Activated CD4-positive, alpha-beta T cell treated with anti-CD3 and anti-CD28 coated beads for 36 hours (primary cell): ENCODE data around the gene KLC1. TPM values are rescaled to one million over a fixed set of nuclear protein-coding genes. Genes with fewer than 3 reads are reported as not detected.
A peak's percentile ranks its signal among the peaks of the same experiment; 100 is the strongest.

Experiments
- ATAC-seq: fragments of 200-7000 bp; cut with Tn5 transposase; one replicate; pipeline ENCODE4 v1.10.0; 2021; ENCODE audit warnings: mild to moderate bottlenecking, moderate library complexity
- CTCF ChIA-PET: fragments of 350-600 bp; sonication (Branson Sonifier 250); formaldehyde crosslinking; loops from one replicate; lab custom pipeline; 2021; ENCODE audit warnings: antibody characterized with exemption; lab: Charles Lee
- POLR2A ChIA-PET: fragments of 350-600 bp; sonication (Branson Sonifier 250); formaldehyde crosslinking; loops from one replicate; lab custom pipeline; 2021; ENCODE audit warnings: antibody characterized with exemption, inconsistent platforms; lab: Charles Lee
- DNase-seq: peaks from one replicate; pipeline ENCODE4 v3.0.0-alpha.2; 2020
- H3K27ac Mint-ChIP-seq: one replicate; pipeline ENCODE4 v1.8.0; 2021; ENCODE audit warnings: mixed read lengths
- H3K27me3 Mint-ChIP-seq: one replicate; pipeline ENCODE4 v1.8.0; 2021; ENCODE audit warnings: mixed read lengths
- H3K36me3 Mint-ChIP-seq: one replicate; pipeline ENCODE4 v1.8.0; 2021; ENCODE audit warnings: low read depth, mixed read lengths
- H3K4me1 Mint-ChIP-seq: one replicate; pipeline ENCODE4 v1.8.0; 2021; ENCODE audit warnings: mixed read lengths
- H3K4me3 Mint-ChIP-seq: one replicate; pipeline ENCODE4 v1.8.0; 2021; ENCODE audit warnings: mild to moderate bottlenecking, moderate library complexity, mixed read lengths
- H3K9me3 Mint-ChIP-seq: one replicate; pipeline ENCODE4 v1.8.0; 2021; ENCODE audit warnings: low read depth, mixed read lengths
- intact Hi-C, 2 experiments: fragments of 100-400 bp; cut with DNase I in 1 of 2; cut with micrococcal nuclease in 1 of 2; formaldehyde crosslinking; loops; one replicate each; pipeline versions ENCODE4 v1.14.2 to v1.15.1; 2022 to 2024; cut with DNase I, micrococcal nuclease
- total RNA-seq, 2 experiments: library from RNA; stranded (reverse); gene quantifications; one replicate each; pipeline ENCODE4 v1.2.3, GENCODE V29; 2021

KLC1 gene
- total RNA-seq: 100 to 1,000 TPM in 1 of 2 experiments, 10 to 100 TPM in 1; 97.4 to 113 TPM

DNA sequence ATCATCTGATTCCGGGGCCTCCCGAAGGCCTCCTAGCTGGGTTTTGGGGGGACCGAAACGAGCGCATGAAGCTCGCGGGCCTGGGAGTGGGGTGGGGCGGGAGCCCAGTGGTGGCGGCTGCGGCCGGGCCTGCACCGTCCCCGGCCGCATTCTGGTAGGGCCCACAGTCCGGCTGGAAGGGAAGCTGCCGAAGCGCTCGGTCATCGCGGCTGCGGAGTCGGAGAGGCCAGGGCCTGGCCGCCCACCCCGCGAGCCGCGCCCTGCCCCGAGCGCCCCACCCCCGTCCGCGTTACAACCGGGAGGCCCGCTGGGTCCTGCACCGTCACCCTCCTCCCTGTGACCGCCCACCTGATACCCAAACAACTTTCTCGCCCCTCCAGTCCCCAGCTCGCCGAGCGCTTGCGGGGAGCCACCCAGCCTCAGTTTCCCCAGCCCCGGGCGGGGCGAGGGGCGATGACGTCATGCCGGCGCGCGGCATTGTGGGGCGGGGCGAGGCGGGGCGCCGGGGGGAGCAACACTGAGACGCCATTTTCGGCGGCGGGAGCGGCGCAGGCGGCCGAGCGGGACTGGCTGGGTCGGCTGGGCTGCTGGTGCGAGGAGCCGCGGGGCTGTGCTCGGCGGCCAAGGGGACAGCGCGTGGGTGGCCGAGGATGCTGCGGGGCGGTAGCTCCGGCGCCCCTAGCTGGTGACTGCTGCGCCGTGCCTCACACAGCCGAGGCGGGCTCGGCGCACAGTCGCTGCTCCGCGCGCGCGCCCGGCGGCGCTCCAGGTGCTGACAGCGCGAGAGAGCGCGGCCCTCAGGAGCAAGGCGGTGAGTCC is at the start of gene KLC1:
Gene KLC1, plus strand, starts transcription at position 528 of the 819 bp plus-strand sequence. CDS start 25,354 bp downstream, outside the sequence.
- Mint-ChIP-seq H3K36me3 (peaks cover 7% of the 10 kb centered on the region), H3K4me3 (peak within 1 kb of the TSS; percentile 87), H3K9me3 (no peaks in the 10 kb centered on the region), H3K27ac (peak within 1 kb of the TSS; percentile 81), H3K27me3 (no peaks in the 10 kb centered on the region), H3K4me1 (peaks cover 35% of the 10 kb centered on the region)
- intact Hi-C loops: loop anchor here (1.0 to 2.0 kb wide), 10 partner anchors 67 to 1862 kb away; partner anchors contain the start of genes BAG5 (in 2 of the 2), COA8 (in 2 of the 2), XRCC3 (in 2 of the 2) and ZFYVE21 (in 2 of the 2)
- peak; percentile 77 for ATAC-seq
- CTCF ChIA-PET: interaction anchor here (0.8 kb wide), 1 partner anchor 110 kb away, joined by 3 read pairs; no protein-coding TSS in a partner anchor
- peak; percentile 92 for DNase-seq
- POLR2A ChIA-PET: no interaction called here

DNA sequence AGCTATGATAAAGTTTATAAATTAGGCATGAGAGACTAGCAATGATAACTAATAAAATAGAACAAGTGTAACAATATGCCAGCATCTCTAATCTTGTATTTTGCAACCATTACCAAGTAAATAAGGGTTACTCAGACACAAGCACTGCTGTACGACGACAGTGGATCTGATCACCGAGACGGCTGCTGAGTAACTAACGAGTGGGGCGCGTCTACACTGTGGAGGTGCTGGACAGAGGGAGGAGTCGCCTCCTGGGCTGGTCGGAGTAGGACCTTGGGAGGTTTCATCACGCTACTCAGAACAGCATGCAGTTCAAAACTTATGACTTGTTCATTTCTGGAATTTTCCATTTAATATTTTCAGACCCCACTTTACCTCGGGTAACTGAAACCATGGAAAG is 47.8 kb upstream of the KLC1 start:
- Mint-ChIP-seq H3K27me3 (no peaks in the 10 kb centered on the region), H3K9me3 (no peaks in the 10 kb centered on the region), H3K4me1 (no peaks in the 10 kb centered on the region), H3K27ac (no peak overlapping the region), H3K4me3 (no peak overlapping the region), H3K36me3 (peaks cover 15% of the 10 kb centered on the region)
- no peak for DNase-seq
- ChIA-PET CTCF (no interaction called here), POLR2A (no interaction called here)
- intact Hi-C loops: no loop called here
- ATAC-seq: no peak

DNA sequence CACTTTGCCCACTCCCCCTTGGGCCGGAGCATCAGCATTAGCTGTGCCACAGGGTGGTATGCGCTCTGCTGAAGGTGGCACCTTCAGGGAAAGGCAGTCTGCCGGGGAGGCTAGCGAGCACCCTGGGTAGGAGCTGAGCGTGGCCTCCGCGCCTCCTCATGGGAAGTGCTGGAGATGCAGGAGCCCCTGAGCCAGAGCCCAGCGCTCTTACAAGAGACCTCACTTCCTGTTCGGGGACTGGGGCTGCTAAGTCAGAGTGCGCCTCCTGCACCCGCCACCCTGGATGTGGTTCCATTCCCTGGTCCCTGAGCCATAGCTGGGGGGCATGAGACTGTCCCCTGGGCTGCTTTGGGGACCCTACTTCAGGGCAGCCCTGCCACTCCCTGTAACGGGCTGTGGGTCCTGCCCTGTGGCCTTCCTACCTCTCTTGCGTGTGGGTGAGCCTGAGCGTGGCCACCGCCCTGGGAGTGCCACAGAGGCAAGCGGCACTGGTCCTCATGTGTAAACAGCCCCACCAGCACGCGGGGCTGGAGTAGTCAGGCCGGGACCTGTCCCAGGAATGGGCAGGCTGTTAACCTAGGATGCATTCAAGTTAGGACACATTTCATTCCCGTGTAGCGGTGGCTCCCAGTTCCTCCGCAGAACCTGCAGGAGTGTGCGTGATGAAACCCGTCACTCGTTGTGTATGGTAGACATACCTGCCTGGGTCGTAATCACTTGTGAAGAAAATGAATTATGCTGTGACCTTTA is 46.9 kb upstream of the KLC1 start:
- CTCF ChIA-PET: no interaction called here
- no peak for DNase-seq
- H3K4me3 Mint-ChIP-seq: no peak overlapping the region
- no peak overlapping the region for H3K27ac Mint-ChIP-seq
- no peak for ATAC-seq
- no peaks in the 10 kb centered on the region for H3K4me1 Mint-ChIP-seq
- POLR2A ChIA-PET: no interaction called here
- intact Hi-C loops: no loop called here
- H3K9me3 Mint-ChIP-seq: no peaks in the 10 kb centered on the region
- H3K27me3 Mint-ChIP-seq: no peaks in the 10 kb centered on the region
- peaks cover 12% of the 10 kb centered on the region for H3K36me3 Mint-ChIP-seq

DNA sequence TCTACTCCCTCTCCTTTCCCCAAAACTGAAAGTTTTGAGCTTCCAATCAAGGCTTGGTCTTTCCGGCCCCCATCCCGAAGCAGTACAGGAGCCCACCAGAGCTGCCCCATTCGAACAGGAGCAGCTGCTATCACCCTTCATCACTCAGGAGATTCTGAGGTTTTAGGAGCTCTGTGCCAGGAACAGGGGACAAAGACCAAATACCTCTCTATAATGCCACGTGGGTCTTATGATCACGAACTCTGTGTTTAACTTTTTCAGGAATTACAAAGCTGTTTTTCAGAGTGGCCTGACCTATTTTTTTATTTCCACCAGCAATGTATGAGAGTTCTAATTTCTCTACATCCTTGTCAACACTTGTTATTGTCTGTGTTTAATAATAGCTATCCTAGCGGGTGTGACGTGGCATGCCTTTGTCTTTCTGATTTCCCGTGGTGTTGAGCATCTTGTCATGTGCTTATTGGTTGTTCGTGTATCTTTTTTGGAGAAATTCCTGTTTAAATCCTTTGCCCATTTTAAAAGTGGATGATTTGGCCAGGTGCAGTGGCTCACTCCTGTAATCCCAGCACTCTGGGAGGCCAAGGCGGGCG is 44.6 kb upstream of the KLC1 start:
- no peaks in the 10 kb centered on the region for H3K9me3 Mint-ChIP-seq
- DNase-seq: no peak
- intact Hi-C loops: no loop called here
- H3K27me3 Mint-ChIP-seq: no peaks in the 10 kb centered on the region
- H3K4me3 Mint-ChIP-seq: no peak overlapping the region
- POLR2A ChIA-PET: no interaction called here
- no peaks in the 10 kb centered on the region for H3K4me1 Mint-ChIP-seq
- CTCF ChIA-PET: no interaction called here
- H3K27ac Mint-ChIP-seq: no peak overlapping the region
- ATAC-seq: no peak
- H3K36me3 Mint-ChIP-seq: peaks cover 6% of the 10 kb centered on the region

DNA sequence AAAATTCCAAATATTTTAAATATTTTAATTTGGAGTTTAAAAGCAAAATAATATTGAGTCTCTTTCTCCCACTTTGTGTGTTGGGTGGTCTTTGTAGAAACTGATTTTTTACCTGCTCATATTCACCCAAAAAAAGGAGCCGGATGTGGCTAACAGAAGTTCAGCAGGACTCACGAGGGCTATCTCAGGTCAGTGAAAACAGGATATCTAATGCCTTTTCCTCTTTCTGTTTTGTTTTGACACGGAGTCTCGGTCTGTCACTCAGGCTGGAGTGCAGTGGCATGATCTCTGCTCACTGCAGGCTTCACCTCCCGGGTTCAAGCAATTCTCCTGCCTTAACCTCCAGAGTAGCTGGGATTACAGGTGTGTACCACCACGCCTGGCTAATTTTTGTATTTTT is 35.4 kb upstream of the KLC1 start:
- Mint-ChIP-seq H3K4me1 (peaks cover 6% of the 10 kb centered on the region), H3K9me3 (no peaks in the 10 kb centered on the region), H3K27me3 (no peaks in the 10 kb centered on the region), H3K4me3 (no peak overlapping the region), H3K27ac (no peak overlapping the region), H3K36me3 (peaks cover 6% of the 10 kb centered on the region)
- intact Hi-C loops: no loop called here
- POLR2A ChIA-PET: interaction anchor here (0.6 kb wide), 1 partner anchor 1448 kb away, joined by 6 read pairs; no protein-coding TSS in a partner anchor
- CTCF ChIA-PET: no interaction called here
- ATAC-seq (peak; percentile 80), DNase-seq (no peak)

DNA sequence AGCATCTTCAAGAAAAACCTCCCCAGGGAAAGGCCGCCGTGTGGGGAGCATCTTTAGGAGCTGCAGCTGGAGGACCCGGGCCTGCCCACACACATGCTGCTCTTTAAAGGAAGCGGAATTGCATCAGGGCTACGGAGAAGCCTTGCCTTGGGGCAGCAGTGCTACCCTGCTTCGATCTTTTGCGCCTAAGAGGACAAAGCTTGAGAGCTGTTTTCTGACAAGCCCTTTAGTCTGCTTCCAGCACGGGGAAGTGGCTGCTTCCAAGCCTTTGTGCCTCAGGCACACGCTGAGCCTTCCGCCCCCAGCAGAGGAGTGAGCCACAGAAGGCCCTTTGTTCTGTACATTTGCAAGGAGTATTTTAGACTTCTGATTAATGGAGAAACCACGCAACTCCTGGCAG is 34.7 kb upstream of the KLC1 start:
- Mint-ChIP-seq H3K27me3 (no peaks in the 10 kb centered on the region), H3K27ac (no peak overlapping the region), H3K36me3 (peaks cover 6% of the 10 kb centered on the region), H3K9me3 (no peaks in the 10 kb centered on the region), H3K4me3 (no peak overlapping the region), H3K4me1 (peaks cover 6% of the 10 kb centered on the region)
- ATAC-seq (no peak), DNase-seq (no peak)
- ChIA-PET CTCF (interaction anchor here (1.0 kb wide), 1 partner anchor 111 kb away, joined by 3 read pairs; no protein-coding TSS in a partner anchor), POLR2A (no interaction called here)
- intact Hi-C loops: no loop called here

DNA sequence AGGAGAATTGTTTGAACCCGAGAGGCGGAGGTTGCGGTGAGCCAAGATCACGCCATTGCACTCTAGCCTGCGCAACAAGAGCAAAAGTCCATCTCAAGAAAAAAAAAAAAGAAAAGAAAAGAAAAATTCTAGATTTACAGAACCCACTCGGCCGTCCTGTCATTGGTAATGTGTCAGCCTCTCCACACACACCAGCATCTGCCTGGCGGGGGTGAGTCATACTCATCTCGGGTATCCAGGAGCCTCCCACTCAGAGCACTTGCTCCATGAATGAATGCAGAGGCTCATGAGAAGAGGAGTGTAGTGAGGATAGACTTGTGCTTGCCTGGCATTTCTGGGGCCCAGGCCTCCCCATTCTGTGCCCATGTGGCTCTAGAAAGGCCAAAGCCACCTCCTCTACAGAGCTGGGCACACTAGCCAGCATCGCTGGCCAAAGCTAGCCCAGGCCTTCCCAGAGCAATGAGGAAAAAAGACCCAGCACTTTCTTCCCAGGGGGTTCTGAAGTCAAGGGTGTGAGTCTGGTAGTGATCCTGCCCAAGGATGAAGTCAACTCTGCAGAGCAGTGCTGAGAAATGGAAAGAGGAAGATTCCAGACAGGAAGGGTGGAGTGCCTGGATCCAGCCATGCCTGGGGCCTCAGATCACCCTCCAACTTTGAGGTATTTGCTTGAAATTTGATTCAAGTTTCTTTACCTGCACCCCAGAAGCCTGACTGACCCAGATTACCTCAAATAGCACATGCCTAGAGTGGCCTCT is 31.2 kb upstream of the KLC1 start:
- H3K27ac Mint-ChIP-seq: no peak overlapping the region
- DNase-seq (peak; percentile 47), ATAC-seq (peak; percentile 85)
- H3K27me3 Mint-ChIP-seq: no peaks in the 10 kb centered on the region
- intact Hi-C loops: no loop called here
- ChIA-PET CTCF (interaction anchor here (0.6 kb wide), 1 partner anchor 56 kb away, joined by 3 read pairs; no protein-coding TSS in a partner anchor), POLR2A (no interaction called here)
- H3K4me1 Mint-ChIP-seq: peaks cover 6% of the 10 kb centered on the region
- H3K4me3 Mint-ChIP-seq: no peak overlapping the region
- H3K9me3 Mint-ChIP-seq: no peaks in the 10 kb centered on the region
- H3K36me3 Mint-ChIP-seq: no peaks in the 10 kb centered on the region

DNA sequence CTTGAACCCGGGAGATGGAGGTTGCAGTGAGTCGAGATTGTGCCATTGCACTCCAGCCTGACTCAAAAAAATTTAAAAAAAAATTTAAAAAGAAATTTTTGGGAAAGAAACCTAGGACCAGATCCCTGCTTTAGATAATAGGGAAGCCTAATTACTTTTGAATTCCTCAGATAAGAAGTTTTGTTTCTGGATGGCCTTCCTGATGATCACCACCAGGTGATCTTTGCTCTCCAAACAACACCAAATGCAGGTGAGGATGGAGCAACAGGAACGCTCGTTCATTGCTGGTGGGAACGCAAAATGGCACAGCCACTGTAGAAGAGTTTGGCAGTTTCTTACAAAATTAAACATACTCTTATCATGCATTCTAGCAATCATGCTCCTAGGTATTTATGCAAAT is 28.5 kb upstream of the KLC1 start:
- peaks cover 2% of the 10 kb centered on the region for H3K4me1 Mint-ChIP-seq
- no peak overlapping the region for H3K4me3 Mint-ChIP-seq
- ATAC-seq (no peak), DNase-seq (no peak)
- ChIA-PET POLR2A (no interaction called here), CTCF (interaction anchor here (0.8 kb wide), 2 partner anchors 14 to 1536 kb away, joined by 3 to 4 read pairs; no protein-coding TSS in a partner anchor)
- no peaks in the 10 kb centered on the region for H3K36me3 Mint-ChIP-seq
- H3K27me3 Mint-ChIP-seq: no peaks in the 10 kb centered on the region
- intact Hi-C loops: no loop called here
- no peaks in the 10 kb centered on the region for H3K9me3 Mint-ChIP-seq
- H3K27ac Mint-ChIP-seq: no peak overlapping the region

DNA sequence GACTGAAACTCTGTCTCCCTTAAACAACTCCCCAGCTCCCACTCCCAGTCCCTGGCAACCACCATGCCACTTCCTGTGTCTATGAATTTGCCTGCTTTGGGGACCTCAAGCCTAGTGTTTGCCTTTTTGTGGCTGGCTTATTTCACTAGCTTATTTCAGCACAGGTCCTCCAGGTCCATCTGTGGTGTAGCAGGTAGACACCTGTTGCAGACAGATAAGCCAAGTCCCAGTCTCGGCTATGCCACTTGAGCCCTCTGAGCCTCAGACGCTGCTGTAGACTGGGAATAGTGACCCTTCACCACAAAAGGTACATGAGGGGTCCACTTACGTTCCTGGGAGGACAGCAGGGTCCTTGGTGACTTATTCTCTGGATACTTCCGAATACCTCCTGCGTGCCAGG is 24.4 kb upstream of the KLC1 start:
- no peaks in the 10 kb centered on the region for H3K9me3 Mint-ChIP-seq
- no peak overlapping the region for H3K27ac Mint-ChIP-seq
- DNase-seq: no peak
- H3K4me3 Mint-ChIP-seq: no peak overlapping the region
- intact Hi-C loops: loop anchor here in 1 of 2 experiments (5.0 kb wide), 1 partner anchor 73 kb away; no protein-coding TSS in a partner anchor
- H3K27me3 Mint-ChIP-seq: peaks cover 2% of the 10 kb centered on the region
- no peak for ATAC-seq
- ChIA-PET CTCF (interaction anchor here (0.7 to 1.0 kb wide), 2 partner anchors 9 to 608 kb away, joined by 3 to 4 read pairs; no protein-coding TSS in a partner anchor), POLR2A (no interaction called here)
- H3K36me3 Mint-ChIP-seq: no peaks in the 10 kb centered on the region
- peaks cover 20% of the 10 kb centered on the region for H3K4me1 Mint-ChIP-seq

DNA sequence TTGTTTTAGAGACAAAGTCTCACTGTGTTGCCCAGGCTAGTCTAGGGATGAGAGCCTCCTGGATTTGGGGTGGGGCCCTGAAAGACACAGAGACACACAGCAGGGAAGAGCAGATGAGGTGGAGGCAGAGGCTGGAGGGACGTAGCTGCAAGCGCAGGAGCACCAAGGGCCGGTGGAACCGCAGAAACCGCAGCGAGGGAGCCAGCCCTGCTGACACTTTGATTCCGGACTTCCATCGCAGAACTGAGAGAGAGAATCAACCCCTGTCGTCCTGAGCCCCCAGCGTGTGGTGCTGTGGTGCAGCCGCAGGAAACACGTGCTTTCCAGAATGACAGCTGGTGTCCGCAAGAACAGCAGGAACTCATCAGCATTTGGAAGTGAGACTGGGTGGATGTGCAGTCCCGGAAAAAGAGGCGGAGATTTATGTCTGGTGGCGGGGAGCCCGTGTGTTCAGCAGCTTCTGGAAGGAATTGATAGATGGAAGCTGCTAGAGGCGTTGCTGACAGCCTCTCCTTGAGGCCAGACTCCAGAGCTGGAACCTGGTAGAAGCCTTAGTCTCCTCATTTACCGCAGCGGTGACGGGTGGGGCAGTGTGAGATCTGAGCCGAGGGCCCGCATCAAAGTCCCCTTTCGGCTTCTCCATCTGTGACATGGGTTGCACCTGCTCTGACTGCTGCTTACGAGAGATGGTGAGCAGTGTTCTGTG is 21.9 kb upstream of the KLC1 start:
- intact Hi-C loops: loop anchor here in 1 of 2 experiments (5.0 kb wide), 1 partner anchor 70 kb away; no protein-coding TSS in a partner anchor
- POLR2A ChIA-PET: no interaction called here
- peaks cover 7% of the 10 kb centered on the region for H3K9me3 Mint-ChIP-seq

More for the DNA sequence above, 21.9 kb upstream of the KLC1 start:
- Mint-ChIP-seq H3K27me3 (peaks cover 2% of the 10 kb centered on the region), H3K4me3 (peak overlapping the region; percentile 29), H3K4me1 (peaks cover 20% of the 10 kb centered on the region), H3K27ac (peak overlapping the region; percentile 59), H3K36me3 (peaks cover 1% of the 10 kb centered on the region)
- DNase-seq: peak; percentile 76
- CTCF ChIA-PET: interaction anchor here (1.2 to 1.8 kb wide), 2 partner anchors 17 to 58 kb away, joined by 3 to 5 read pairs; no protein-coding TSS in a partner anchor
- ATAC-seq: peak; percentile 79
